Measurements from ENCODE around the gene PUS1.

GRCh38 chr12:131912518-131913274 is 16.4 kb upstream of the PUS1 start:
- no peak for TF ChIP-seq RFX5 (IDR thresholded peaks at IDR 0.05; ENCODE audit: low read depth, low read length)
- no peak for TF ChIP-seq CTCF (conservative IDR thresholded peaks at IDR 0.05; ENCODE audit: low read depth, low read length)
- peak; percentile 68 for TF ChIP-seq FOS (IDR thresholded peaks at IDR 0.05; ENCODE audit: low read depth, low read length)
- peak; percentile 71; the same call in 1 of the 2 replicates for TF ChIP-seq MAZ (IDR thresholded peaks at IDR 0.05; ENCODE audit: borderline replicate concordance, low read depth, low read length)

Data from IMR-90 (cell line).